Neural crest cell (in vitro differentiated cells): ENCODE data around the gene OSM. TPM values are rescaled to one million over a fixed set of nuclear protein-coding genes. Genes with fewer than 3 reads are reported as not detected.

Experiments
- DNase-seq: peaks from one replicate; pipeline ENCODE4 v3.0.0; 2021; ENCODE audit warnings: low read depth, mixed read lengths, low spot score
- H3K27ac Mint-ChIP-seq: one replicate; pipeline ENCODE4 v1.8.0; 2021; ENCODE audit warnings: mild to moderate bottlenecking, mixed read lengths; ENCODE audit not compliant: unreplicated experiment
- H3K27me3 Mint-ChIP-seq: 2 replicates; pipeline ENCODE4 v1.8.0; 2021; ENCODE audit warnings: low read depth, mild to moderate bottlenecking, mixed read lengths
- H3K36me3 Mint-ChIP-seq: 2 replicates; pipeline ENCODE4 v1.8.0; 2021; ENCODE audit warnings: low read depth, mild to moderate bottlenecking, mixed read lengths
- H3K4me1 Mint-ChIP-seq: 2 replicates; pipeline ENCODE4 v1.8.0; 2021; ENCODE audit warnings: mixed read lengths
- H3K4me3 Mint-ChIP-seq: one replicate; pipeline ENCODE4 v1.8.0; 2021; ENCODE audit warnings: mild to moderate bottlenecking, mixed read lengths
- H3K9me3 Mint-ChIP-seq: 2 replicates; pipeline ENCODE4 v1.8.0; 2021; ENCODE audit warnings: mixed read lengths
- CTCF ChIP-seq: fragments of 200-600 bp; sonication (generic); conservative IDR thresholded peaks from 2 replicates; pipeline ENCODE4 v1.5.0; 2021; ENCODE audit warnings: antibody characterized with exemption, mild to moderate bottlenecking
- total RNA-seq: library from RNA; stranded (reverse); gene quantifications from 2 replicates; pipeline ENCODE4 v1.2.1, GENCODE V29; 2021

OSM gene
- total RNA-seq, 1 donor from 2014 or later: not detected

- no peaks in the 10 kb centered on the region for H3K9me3 Mint-ChIP-seq
- no peaks in the 10 kb centered on the region for H3K36me3 Mint-ChIP-seq
- H3K27ac Mint-ChIP-seq: no peak overlapping the region
- no peak overlapping the region for H3K4me3 Mint-ChIP-seq
- peaks cover 3% of the 10 kb centered on the region for H3K27me3 Mint-ChIP-seq
- no peak for DNase-seq
- H3K4me1 Mint-ChIP-seq: peaks cover 7% of the 10 kb centered on the region
- TF ChIP-seq CTCF: no peak
Observed at GRCh38 chr22:30223303-30223702, 43.3 kb downstream of the OSM start.

GRCh38 chr22:30222321-30222720 lies 44.3 kb downstream of the OSM start:
- no peak for DNase-seq
- H3K4me1 Mint-ChIP-seq: peaks cover 7% of the 10 kb centered on the region
- no peaks in the 10 kb centered on the region for H3K9me3 Mint-ChIP-seq
- peaks cover 3% of the 10 kb centered on the region for H3K27me3 Mint-ChIP-seq
- no peak for TF ChIP-seq CTCF
- H3K36me3 Mint-ChIP-seq: no peaks in the 10 kb centered on the region
- no peak overlapping the region for H3K27ac Mint-ChIP-seq
- H3K4me3 Mint-ChIP-seq: no peak overlapping the region

- H3K27ac Mint-ChIP-seq: no peak overlapping the region
- H3K9me3 Mint-ChIP-seq: no peaks in the 10 kb centered on the region
- no peak for DNase-seq
- no peak for TF ChIP-seq CTCF
- H3K4me1 Mint-ChIP-seq: peaks cover 4% of the 10 kb centered on the region
- H3K27me3 Mint-ChIP-seq: peaks cover 3% of the 10 kb centered on the region
- H3K36me3 Mint-ChIP-seq: no peaks in the 10 kb centered on the region
- H3K4me3 Mint-ChIP-seq: no peak overlapping the region
Observed at GRCh38 chr22:30221121-30221992, 45.3 kb downstream of the OSM start.

- no peaks in the 10 kb centered on the region for H3K36me3 Mint-ChIP-seq
- no peak for TF ChIP-seq CTCF
- H3K27ac Mint-ChIP-seq: no peak overlapping the region
- H3K4me3 Mint-ChIP-seq: no peak overlapping the region
- no peak for DNase-seq
- H3K27me3 Mint-ChIP-seq: peaks cover 3% of the 10 kb centered on the region
- H3K4me1 Mint-ChIP-seq: no peaks in the 10 kb centered on the region
- no peaks in the 10 kb centered on the region for H3K9me3 Mint-ChIP-seq
Observed at GRCh38 chr22:30220338-30221012, 46.2 kb downstream of the OSM start.

- H3K36me3 Mint-ChIP-seq: no peaks in the 10 kb centered on the region
- no peak overlapping the region for H3K27ac Mint-ChIP-seq
- no peak overlapping the region for H3K4me3 Mint-ChIP-seq
- DNase-seq: no peak
- TF ChIP-seq CTCF: no peak
- no peaks in the 10 kb centered on the region for H3K4me1 Mint-ChIP-seq
- no peaks in the 10 kb centered on the region for H3K9me3 Mint-ChIP-seq
- peaks cover 3% of the 10 kb centered on the region for H3K27me3 Mint-ChIP-seq
Observed at GRCh38 chr22:30219668-30220278, 46.9 kb downstream of the OSM start.
